Loucy (cell line): Measurements from ENCODE around the gene TNNC2.

Experiments
- H2AFZ ChIP-seq: fragments of 200-600 bp; sonication (generic); 2 replicates; pipeline ENCODE4 v1.6.0; 2016; ENCODE audit warnings: antibody characterized with exemption, mild to moderate bottlenecking, low read length, moderate library complexity
- H3F3A ChIP-seq: fragments of 200-600 bp; 2 replicates; pipeline ENCODE4 v1.6.0; 2016; ENCODE audit warnings: antibody characterized with exemption, low read depth, mild to moderate bottlenecking
- H3K27me3 ChIP-seq: fragments of 200-600 bp; sonication (generic); 2 replicates; pipeline ENCODE4 v1.6.1; 2014; ENCODE audit warnings: low read length, mild to moderate bottlenecking; ENCODE audit not compliant: insufficient read depth, poor library complexity, severe bottlenecking
- H3K36me3 ChIP-seq: fragments of 200-600 bp; sonication (generic); 2 replicates; pipeline ENCODE4 v1.6.1; 2016; ENCODE audit warnings: low read length; ENCODE audit not compliant: insufficient read depth
- H3K4me1 ChIP-seq: fragments of 200-600 bp; sonication (generic); 2 replicates; pipeline ENCODE4 v1.5.1; 2014; ENCODE audit warnings: low read length, mild to moderate bottlenecking; ENCODE audit not compliant: insufficient read depth, poor library complexity, severe bottlenecking
- H3K4me2 ChIP-seq: fragments of 200-600 bp; sonication (generic); 2 replicates; pipeline ENCODE4 v1.6.0; 2014; ENCODE audit warnings: antibody characterized with exemption, low read length, low read depth, mild to moderate bottlenecking; ENCODE audit not compliant: poor library complexity, severe bottlenecking
- H3K4me3 ChIP-seq: fragments of 200-600 bp; sonication (generic); 2 replicates; pipeline ENCODE4 v1.5.1; 2014; ENCODE audit warnings: low read length, mild to moderate bottlenecking, mixed read lengths; ENCODE audit not compliant: poor library complexity, severe bottlenecking
- H3K79me2 ChIP-seq: fragments of 200-600 bp; sonication (generic); 2 replicates; pipeline ENCODE4 v1.6.1; 2014; ENCODE audit warnings: low read length; ENCODE audit not compliant: insufficient read depth
- H3K9ac ChIP-seq: fragments of 200-600 bp; sonication (generic); 2 replicates; pipeline ENCODE4 v1.6.0; 2014; ENCODE audit warnings: mild to moderate bottlenecking, low read depth, low read length, moderate library complexity; ENCODE audit not compliant: poor library complexity, severe bottlenecking
- H3K9me2 ChIP-seq: fragments of 200-600 bp; sonication (generic); replicated peaks from 2 replicates; pipeline ENCODE4 v1.6.1; 2016; ENCODE audit warnings: low read depth, low read length, mixed read lengths
- H3K9me3 ChIP-seq: fragments of 200-600 bp; sonication (generic); 2 replicates; pipeline ENCODE4 v1.6.1; 2014; ENCODE audit warnings: mild to moderate bottlenecking, antibody characterized with exemption, low read length, low read depth; ENCODE audit not compliant: insufficient read depth
- H4K20me1 ChIP-seq: fragments of 200-600 bp; sonication (generic); 2 replicates; pipeline ENCODE4 v1.6.0; 2014; ENCODE audit warnings: antibody characterized with exemption, low read length, mild to moderate bottlenecking; ENCODE audit not compliant: insufficient read depth, poor library complexity, severe bottlenecking
- CTCF ChIP-seq: fragments of 200-600 bp; sonication (generic); conservative IDR thresholded peaks from 2 replicates; pipeline ENCODE4 v1.5.1; 2014; ENCODE audit warnings: mild to moderate bottlenecking, antibody characterized with exemption, low read length
- EZH2phosphoT487 ChIP-seq: fragments of 200-600 bp; IDR thresholded peaks from 2 replicates; pipeline ENCODE4 v1.6.1; 2018; ENCODE audit warnings: antibody characterized with exemption, mild to moderate bottlenecking, moderate library complexity, borderline replicate concordance

The TNNC2 gene

GRCh38 chr20:45857114-45857881 is 30.2 kb upstream of the TNNC2 start, which contains the start of the genes ACOT8 and ZSWIM3:
Gene ACOT8 (minus strand): TSS chr20:45857392. CDS start chr20:45857315, 77 bp downstream.
Gene ZSWIM3 (plus strand): TSS chr20:45857614. CDS start chr20:45857826, 212 bp downstream.
- Histone ChIP-seq H3K27me3 (no peaks in the 10 kb centered on the region), H3K9me2 (no peaks in the 10 kb centered on the region), H3K9ac (peak within 1 kb of the TSS; percentile 83), H3K4me2 (peak within 1 kb of the TSS; percentile 91), H3K4me3 (peak within 1 kb of the TSS; percentile 89), H3K36me3 (no peaks in the 10 kb centered on the region), H3K9me3 (no peaks in the 10 kb centered on the region), H2AFZ (peak within 1 kb of the TSS; percentile 90), H3K79me2 (peaks cover 38% of the 10 kb centered on the region), H3K4me1 (peaks cover 42% of the 10 kb centered on the region), H3F3A (no peaks in the 10 kb centered on the region), H4K20me1 (peaks cover 3% of the 10 kb centered on the region)
- TF ChIP-seq CTCF (no peak), EZH2phosphoT487 (no peak)

GRCh38 chr20:45853484-45853883 is 26.4 kb upstream of the TNNC2 start:
- no peaks in the 10 kb centered on the region for H3F3A ChIP-seq
- H3K9me2 ChIP-seq, result no peaks in the 10 kb centered on the region
- H3K9me3 ChIP-seq, result no peaks in the 10 kb centered on the region
- no peak overlapping the region for H3K9ac ChIP-seq
- H3K36me3 ChIP-seq, result no peaks in the 10 kb centered on the region
- H3K79me2 ChIP-seq, result peaks cover 30% of the 10 kb centered on the region
- no peaks in the 10 kb centered on the region for H4K20me1 ChIP-seq
- no peaks in the 10 kb centered on the region for H3K27me3 ChIP-seq
- no peak overlapping the region for H3K4me3 ChIP-seq
- no peak overlapping the region for H2AFZ ChIP-seq
- peaks cover 21% of the 10 kb centered on the region for H3K4me1 ChIP-seq
- peak overlapping the region; percentile 28 for H3K4me2 ChIP-seq
- TF ChIP-seq CTCF, result no peak
- TF ChIP-seq EZH2phosphoT487, result no peak

DNA sequence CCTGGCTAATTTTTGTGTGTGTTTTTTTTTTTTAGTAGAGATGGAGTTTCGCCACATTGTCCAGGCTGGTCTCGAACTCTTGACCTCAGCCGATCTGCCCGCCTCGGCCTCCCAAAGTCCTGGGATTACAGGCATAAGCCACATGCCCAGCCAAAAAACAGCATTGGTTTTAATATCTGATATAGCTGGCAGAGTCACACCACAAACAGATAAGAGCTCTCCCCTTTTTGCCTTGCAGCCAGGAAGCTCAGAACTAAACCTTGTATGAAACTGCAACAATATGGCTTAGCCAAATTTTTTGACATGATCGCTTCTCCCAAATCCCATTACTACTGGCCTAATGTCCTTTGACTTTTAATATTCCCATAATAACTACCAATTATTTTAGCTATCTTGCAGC is 25.2 kb upstream of the TNNC2 start:
- H3K27me3 ChIP-seq, result no peaks in the 10 kb centered on the region
- H4K20me1 ChIP-seq, result no peaks in the 10 kb centered on the region
- no peak overlapping the region for H3K9ac ChIP-seq
- H3K4me1 ChIP-seq, result peaks cover 16% of the 10 kb centered on the region
- H3K9me2 ChIP-seq, result no peaks in the 10 kb centered on the region
- no peaks in the 10 kb centered on the region for H3F3A ChIP-seq
- no peak for TF ChIP-seq EZH2phosphoT487
- TF ChIP-seq CTCF, result no peak
- H3K36me3 ChIP-seq, result no peaks in the 10 kb centered on the region
- no peak overlapping the region for H2AFZ ChIP-seq
- no peak overlapping the region for H3K4me2 ChIP-seq
- no peak overlapping the region for H3K4me3 ChIP-seq
- H3K79me2 ChIP-seq, result peaks cover 24% of the 10 kb centered on the region; the same call in 1 of the 2 replicates
- no peaks in the 10 kb centered on the region for H3K9me3 ChIP-seq
